Tibial nerve (tissue), 3 donors: ENCODE results near the gene SIGLEC6.

Experiments used
- POLR2A ChIP-seq, 2 donors: fragments of 450-650 bp; IDR thresholded peaks; one replicate each; pipeline ENCODE4 v1.6.1; 2017; ENCODE audit warnings: antibody characterized with exemption in 2 of 2, mild to moderate bottlenecking in 2 of 2, moderate library complexity in 2 of 2
- TF ChIP-seq, protein P1 (sequence below), 5 experiments: fragments of 200-600 bp in 3 of 5; fragments of 450-650 bp in 2 of 5; sonication (generic) in 3 of 5; IDR thresholded peaks; one replicate each; pipeline ENCODE4 v1.5.1; 2016 to 2019; ENCODE audit warnings: antibody characterized with exemption in 5 of 5, mild to moderate bottlenecking in 3 of 5, moderate library complexity in 2 of 5

DNA sequence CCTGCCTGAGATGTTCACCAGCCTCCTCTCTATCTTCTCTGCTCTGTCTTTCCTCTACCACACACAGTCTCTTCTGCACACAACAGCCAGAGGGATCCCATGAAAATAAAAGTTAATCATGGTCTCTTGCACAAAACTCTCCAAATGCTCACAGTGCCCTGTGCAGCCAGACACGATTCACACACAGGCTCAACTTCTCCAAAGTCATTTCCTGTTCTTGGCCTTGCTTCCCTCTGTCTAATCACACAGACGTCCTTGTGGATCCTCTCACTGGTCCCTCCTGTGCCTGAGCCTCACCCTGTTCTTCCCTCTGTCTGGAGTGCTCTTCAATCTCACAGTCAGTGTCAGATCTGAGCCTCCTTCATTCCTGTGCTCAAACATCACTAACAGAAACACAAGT is 37.7 kb downstream of the SIGLEC6 start:
- TF ChIP-seq, protein P1, sequence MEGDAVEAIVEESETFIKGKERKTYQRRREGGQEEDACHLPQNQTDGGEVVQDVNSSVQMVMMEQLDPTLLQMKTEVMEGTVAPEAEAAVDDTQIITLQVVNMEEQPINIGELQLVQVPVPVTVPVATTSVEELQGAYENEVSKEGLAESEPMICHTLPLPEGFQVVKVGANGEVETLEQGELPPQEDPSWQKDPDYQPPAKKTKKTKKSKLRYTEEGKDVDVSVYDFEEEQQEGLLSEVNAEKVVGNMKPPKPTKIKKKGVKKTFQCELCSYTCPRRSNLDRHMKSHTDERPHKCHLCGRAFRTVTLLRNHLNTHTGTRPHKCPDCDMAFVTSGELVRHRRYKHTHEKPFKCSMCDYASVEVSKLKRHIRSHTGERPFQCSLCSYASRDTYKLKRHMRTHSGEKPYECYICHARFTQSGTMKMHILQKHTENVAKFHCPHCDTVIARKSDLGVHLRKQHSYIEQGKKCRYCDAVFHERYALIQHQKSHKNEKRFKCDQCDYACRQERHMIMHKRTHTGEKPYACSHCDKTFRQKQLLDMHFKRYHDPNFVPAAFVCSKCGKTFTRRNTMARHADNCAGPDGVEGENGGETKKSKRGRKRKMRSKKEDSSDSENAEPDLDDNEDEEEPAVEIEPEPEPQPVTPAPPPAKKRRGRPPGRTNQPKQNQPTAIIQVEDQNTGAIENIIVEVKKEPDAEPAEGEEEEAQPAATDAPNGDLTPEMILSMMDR (IDR thresholded peaks at IDR 0.05) = no peak
- no peak for TF ChIP-seq POLR2A (IDR thresholded peaks at IDR 0.05)
